Measurements from ENCODE around the gene FAM222A. TPM values are rescaled to one million over a fixed set of nuclear protein-coding genes. Genes with fewer than 3 reads are reported as not detected.

Gene FAM222A
- polyA plus RNA-seq, 1 experiment = 0.36 TPM

DNA sequence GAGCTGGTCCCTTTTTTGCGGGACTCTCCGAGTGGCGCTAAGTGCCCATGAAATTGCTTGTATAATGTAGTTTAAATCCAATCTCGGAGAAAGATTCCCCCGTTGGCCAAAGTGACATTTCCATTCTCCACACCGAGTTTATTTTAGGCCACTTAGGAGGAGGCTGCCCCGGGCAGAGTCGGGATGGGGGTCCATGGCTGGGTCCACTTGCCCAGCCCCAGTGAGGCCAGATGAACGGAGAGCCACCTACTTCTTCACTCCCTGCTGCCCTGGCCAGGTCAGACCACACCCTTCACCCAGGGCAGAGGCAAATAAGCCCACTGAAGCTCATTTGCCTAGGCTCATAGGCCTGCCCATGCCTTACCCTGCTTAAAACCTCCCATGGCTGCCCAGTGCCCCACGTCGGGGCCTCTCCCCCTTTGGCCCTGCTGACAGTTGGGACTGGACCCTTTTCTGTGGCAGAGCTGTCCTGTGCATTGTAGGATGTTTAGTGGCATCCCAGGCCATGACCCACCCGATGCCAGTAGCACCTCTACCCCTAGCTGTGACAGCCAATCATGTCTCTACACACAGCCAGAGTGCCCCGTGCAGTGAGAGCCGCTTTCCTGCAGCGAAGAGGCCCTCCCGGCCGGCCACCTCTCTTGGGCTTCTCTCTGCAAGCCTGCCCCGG, 51.3 kb downstream of the FAM222A start:
- ChIA-PET CTCF (interaction anchor here (1.6 to 3.1 kb wide), 3 partner anchors 9 to 167 kb away, joined by 3 to 12 read pairs (median 8); no protein-coding TSS in a partner anchor), POLR2A (no interaction called here)
- no peak for TF ChIP-seq CTCF (IDR thresholded peaks at IDR 0.05; ENCODE audit: insufficient read depth, low read depth, low read length)
- H3K27me3 ChIP-seq (ENCODE audit: control insufficient read depth, insufficient read depth, low read length) = 0 out of 2 replicates have a peak, but pooled peaks cover under 1% of the 10 kb centered on the region
- H3K36me3 ChIP-seq (ENCODE audit: control insufficient read depth, insufficient read depth, low read length) = no peaks in the 10 kb centered on the region
- H3K4me3 ChIP-seq (ENCODE audit: low read depth, low read length) = no peak overlapping the region
- DNase-seq (ENCODE audit: low read depth) = no peak

DNA sequence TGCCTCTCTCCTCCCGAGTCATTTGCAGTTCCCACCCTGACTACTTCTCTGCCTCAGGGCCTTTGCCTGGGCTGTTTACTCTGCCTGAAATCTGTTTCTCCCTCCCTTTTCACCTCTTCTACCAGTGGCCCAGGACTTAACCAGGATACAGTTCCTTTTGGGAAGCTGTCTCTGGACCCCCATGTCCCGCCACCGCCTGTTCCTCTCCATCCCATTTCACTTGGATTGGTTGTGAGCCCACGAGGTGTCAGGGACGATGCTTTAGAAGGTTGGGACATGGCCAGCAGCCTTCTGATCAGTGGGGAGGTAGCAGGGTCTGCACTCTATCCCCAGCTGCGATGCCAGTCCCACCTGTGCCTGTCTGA, 51.8 kb downstream of the FAM222A start:
- no peak for DNase-seq (ENCODE audit: low read depth)
- H3K36me3 ChIP-seq (ENCODE audit: control insufficient read depth, insufficient read depth, low read length) = no peaks in the 10 kb centered on the region
- POLR2A ChIA-PET = no interaction called here

GRCh38 chr12:109766251-109766778, 52.7 kb downstream of the FAM222A start:
- no peak for TF ChIP-seq CTCF (IDR thresholded peaks at IDR 0.05; ENCODE audit: insufficient read depth, low read depth, low read length)
- Histone ChIP-seq H3K27me3 (ENCODE audit: control insufficient read depth, insufficient read depth, low read length) (no peaks in the 10 kb centered on the region), H3K36me3 (ENCODE audit: control insufficient read depth, insufficient read depth, low read length) (no peaks in the 10 kb centered on the region), H3K4me3 (ENCODE audit: low read depth, low read length) (no peak overlapping the region)
- CTCF ChIA-PET = interaction anchor here (1.6 to 2.3 kb wide), 2 partner anchors 9 to 169 kb away, joined by 3 to 8 read pairs; no protein-coding TSS in a partner anchor
- DNase-seq (ENCODE audit: low read depth) = no peak
- POLR2A ChIA-PET = no interaction called here

More for the DNA sequence above, 51.8 kb downstream of the FAM222A start:
- CTCF ChIA-PET = interaction anchor here (1.6 to 2.3 kb wide), 2 partner anchors 10 to 168 kb away, joined by 3 to 8 read pairs; no protein-coding TSS in a partner anchor
- H3K27me3 ChIP-seq (ENCODE audit: control insufficient read depth, insufficient read depth, low read length) = no peaks in the 10 kb centered on the region
- no peak overlapping the region for H3K4me3 ChIP-seq (ENCODE audit: low read depth, low read length)
- no peak for TF ChIP-seq CTCF (IDR thresholded peaks at IDR 0.05; ENCODE audit: insufficient read depth, low read depth, low read length)

DNA sequence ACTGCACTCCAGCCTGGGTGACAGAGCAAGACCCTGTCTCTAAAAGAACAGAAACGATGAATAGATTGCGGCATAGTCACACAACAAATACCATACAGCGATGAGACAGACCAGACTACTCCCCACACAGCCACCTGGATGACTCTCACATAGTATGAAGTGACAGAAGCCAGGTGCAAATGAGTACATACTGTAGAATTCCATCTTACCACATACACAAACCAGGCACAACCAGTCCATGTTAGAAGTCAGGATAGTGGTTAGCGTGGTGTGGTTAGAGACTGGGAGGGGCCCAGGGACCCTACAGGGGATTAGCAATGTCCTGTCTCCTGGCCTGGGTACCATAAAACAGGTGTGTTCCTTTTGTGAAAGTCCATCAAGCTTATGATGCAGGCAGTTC, 53.8 kb downstream of the FAM222A start:
- Histone ChIP-seq H3K36me3 (ENCODE audit: control insufficient read depth, insufficient read depth, low read length) (no peaks in the 10 kb centered on the region), H3K4me3 (ENCODE audit: low read depth, low read length) (no peak overlapping the region), H3K27me3 (ENCODE audit: control insufficient read depth, insufficient read depth, low read length) (no peaks in the 10 kb centered on the region)
- ChIA-PET CTCF (interaction anchor here (0.5 to 2.3 kb wide), 3 partner anchors 8 to 263 kb away, joined by 3 to 8 read pairs (median 7); no protein-coding TSS in a partner anchor), POLR2A (no interaction called here)
- DNase-seq (ENCODE audit: low read depth) = no peak
- TF ChIP-seq CTCF (IDR thresholded peaks at IDR 0.05; ENCODE audit: insufficient read depth, low read depth, low read length) = no peak

- TF ChIP-seq CTCF (IDR thresholded peaks at IDR 0.05; ENCODE audit: insufficient read depth, low read depth, low read length) = no peak
- ChIA-PET CTCF (interaction anchor here (1.9 kb wide), 1 partner anchor 249 kb away, joined by 7 read pairs; no protein-coding TSS in a partner anchor), POLR2A (no interaction called here)
- H3K4me3 ChIP-seq (ENCODE audit: low read depth, low read length) = no peak overlapping the region
- H3K27me3 ChIP-seq (ENCODE audit: control insufficient read depth, insufficient read depth, low read length) = no peaks in the 10 kb centered on the region
- H3K36me3 ChIP-seq (ENCODE audit: control insufficient read depth, insufficient read depth, low read length) = no peaks in the 10 kb centered on the region
- DNase-seq (ENCODE audit: low read depth) = no peak
Observed at GRCh38 chr12:109767991-109768900, 54.6 kb downstream of the FAM222A start.
